ENCODE data around the gene KRAS.
"Not testable (repeated sequence)": the region's sequence is repeated elsewhere in the genome, so short reads cannot be mapped to it uniquely, and the experiment has no call there.

The KRAS gene

DNA sequence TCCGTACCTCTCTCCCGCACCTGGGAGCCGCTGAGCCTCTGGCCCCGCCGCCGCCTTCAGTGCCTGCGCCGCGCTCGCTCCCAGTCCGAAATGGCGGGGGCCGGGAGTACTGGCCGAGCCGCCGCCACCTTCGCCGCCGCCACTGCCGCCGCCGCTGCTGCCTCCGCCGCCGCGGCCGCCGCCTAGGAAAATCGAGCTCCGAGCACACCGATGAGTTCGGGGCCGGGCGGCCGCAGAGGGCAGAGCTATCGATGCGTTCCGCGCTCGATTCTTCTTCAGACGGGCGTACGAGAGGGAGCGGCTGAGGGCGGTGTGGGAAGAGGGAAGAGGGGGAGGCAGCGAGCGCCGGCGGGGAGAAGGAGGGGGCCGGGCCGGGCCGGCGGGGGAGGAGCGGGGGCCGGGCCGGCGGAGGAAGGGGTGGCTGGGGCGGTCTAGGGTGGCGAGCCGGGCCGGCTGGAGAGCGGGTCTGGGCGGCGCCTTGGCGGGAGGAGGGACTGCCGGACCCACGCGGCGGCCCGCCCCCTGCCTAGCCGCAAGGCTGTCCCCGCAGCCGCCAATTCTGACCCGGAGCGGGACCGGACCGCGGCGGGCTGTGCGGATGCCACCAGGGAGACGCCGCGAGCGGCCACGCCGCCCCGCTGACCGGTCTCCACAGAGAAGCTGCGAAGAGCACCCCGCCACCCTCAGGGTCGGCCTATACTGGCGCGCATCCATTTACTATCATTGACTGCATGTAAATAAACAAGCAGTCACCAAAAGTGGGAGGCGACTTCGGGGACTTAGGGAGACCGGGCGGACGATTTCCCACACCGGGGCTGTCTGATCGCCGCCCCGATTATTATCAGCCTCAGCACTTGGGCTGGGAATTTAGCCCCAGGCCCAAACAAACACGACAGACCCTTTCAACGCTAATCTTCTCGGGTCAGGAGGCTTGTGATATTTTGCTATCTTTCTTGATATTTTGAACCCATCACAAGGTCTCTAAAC, at the start of gene KRAS:
Gene KRAS, minus strand, starts transcription at position 186 of the 987 bp plus-strand sequence.
- DNase-seq (ENCODE audit: low read depth), result peak; percentile 82

DNA sequence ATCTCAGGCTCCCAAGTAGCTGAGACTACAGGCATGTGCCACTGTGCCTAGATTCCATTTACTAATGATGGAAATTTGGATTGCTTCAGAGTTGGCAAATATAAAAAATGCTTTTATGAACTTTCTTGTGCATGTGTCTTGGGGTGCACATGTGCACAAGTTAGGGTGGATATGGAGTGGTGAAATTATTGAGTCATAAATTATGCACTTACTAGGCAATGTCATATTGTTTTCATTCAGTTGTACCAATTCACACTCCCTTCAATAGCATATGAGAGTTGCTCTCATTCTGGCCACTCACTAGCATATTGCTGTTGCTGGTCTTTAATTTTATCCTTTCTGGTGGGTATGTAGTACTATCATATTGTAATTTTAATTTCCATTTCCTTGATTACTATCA, 45.7 kb upstream of the KRAS start:
- DNase-seq (ENCODE audit: low read depth), result no peak

DNA sequence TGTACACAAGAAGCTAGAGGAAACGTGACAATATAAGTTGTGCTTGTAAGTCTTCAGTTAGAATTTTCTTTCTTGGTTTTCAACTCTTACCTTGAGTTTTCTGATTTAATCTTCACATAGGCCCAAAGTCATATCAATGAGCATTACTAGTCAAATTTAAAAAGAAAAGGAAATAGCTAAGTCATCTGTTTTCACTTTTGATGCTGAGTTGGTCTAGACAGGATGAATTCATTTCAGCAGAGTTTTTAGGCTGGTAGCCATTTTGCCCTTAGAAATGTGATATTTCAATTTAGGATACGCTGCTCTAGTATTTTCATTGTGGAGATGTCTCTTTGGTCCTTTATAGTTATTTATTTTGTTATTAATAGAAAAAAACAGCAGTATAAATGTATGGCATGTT, 44.6 kb upstream of the KRAS start:
- DNase-seq (ENCODE audit: low read depth), result no peak

DNA sequence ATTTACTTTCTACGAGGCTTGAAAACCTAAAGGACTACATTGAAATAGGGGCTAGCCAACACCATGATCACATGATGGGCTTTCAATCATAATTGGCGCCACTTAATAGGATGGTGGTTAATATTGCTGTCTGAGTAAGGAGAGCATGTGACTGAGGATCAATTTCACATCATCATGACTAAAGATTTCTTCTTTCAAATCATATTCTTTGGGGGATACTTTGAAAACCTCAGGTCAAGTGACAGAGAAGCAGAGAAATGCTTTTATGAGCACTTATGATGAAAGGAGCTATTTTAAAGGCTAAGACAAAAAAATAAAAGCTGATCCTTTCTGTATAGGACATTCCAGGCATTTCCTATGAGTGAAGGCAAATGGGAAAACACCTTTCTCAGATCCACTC, 42.9 kb upstream of the KRAS start:
- no peak for DNase-seq (ENCODE audit: low read depth)

DNA sequence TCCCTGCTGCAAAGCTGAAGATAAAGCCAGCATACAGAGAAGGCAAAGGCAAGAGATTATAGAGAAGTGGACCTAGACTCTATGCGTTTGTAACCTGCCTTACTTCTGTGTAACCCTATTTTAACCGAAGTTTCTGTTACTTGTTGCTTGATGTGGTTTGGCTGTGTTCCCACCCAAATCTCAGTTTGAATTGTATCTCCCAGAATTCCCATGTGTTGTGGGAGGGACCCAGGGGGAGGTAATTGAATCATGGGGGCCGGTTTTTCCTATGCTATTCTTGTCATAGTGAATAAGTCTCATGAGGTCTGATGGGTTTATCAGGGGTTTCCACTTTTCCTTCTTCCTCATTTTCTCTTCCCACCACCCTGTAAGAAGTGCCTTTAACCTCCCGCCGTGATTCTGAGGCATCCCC, 42.1 kb upstream of the KRAS start:
- DNase-seq (ENCODE audit: low read depth), result not testable (repeated sequence)

DNA sequence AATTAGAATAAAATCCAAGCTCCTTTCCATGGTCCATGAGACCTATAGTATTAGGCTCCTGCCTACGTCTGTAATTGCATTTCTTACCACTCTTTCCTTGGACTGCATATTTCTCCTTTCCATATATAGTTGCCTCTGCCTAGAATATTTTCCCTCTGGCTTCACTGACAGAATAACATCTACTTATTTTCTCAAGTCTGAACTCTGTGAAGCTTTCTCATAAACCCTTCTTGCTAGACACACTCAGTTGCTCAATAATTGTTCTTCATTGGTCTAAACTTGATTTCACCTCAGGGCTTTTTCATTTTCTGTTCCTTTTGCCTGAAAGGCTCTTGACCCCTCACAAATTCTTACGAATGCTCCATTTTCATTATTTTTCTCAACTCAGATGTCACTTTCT, 36.9 kb upstream of the KRAS start:
- DNase-seq (ENCODE audit: low read depth), result no peak

DNA sequence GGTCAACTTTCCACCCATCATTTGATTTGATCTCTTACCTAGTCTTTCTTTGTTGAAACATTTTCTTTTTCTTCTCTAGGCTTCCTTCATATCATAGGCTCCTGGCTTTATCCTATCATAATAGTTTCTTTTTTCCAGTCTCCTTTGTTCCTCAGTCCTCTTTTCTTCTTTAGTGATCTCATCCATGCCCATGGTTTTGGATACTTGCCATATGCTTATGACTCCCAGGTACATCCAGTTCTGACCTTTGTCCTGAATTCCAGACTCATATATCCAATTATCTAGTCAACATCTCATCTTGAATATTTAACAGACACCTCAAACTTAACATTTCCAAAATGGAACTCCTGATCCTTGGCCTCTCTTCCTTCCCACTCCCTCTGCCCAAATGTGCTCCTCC, 36.1 kb upstream of the KRAS start:
- DNase-seq (ENCODE audit: low read depth), result no peak

DNA sequence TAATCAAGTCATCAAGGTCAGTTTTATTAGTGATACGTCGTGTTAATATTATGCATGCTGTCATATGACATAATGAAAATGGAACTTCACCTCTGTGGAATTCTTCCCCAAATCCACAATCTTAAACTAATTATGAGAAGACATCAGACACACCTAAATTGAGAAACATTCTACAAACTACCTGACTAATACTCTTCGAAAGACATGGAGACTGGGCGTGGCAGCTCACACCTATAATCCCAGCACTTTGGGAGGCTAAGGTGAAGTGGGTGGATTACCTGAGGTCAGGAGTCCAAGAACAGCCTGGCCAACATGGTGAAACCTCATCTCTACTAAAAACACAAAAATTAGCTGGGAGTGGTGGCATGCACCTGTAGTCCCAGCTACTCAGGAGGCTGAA, 33.3 kb upstream of the KRAS start:
- no peak for DNase-seq (ENCODE audit: low read depth)

DNA sequence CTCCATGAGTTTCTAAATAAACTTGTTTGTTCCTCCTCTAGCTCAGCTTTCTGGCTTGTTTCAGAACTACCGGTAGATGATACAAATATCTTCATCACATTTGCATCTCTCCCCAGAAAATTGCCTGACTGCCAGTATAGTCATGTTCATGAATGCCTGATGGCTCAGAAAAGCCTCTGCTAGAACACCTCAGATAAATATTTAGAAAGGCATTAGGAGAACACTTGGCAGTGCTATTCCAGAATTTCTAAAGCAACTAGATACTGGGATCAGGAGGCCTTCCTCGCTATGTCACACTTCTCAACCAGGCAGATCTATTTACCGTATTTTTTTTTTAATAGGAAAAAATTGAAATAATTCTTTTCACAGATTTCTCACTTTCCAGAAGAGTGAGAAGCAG, 32.3 kb upstream of the KRAS start:
- DNase-seq (ENCODE audit: low read depth), result no peak

DNA sequence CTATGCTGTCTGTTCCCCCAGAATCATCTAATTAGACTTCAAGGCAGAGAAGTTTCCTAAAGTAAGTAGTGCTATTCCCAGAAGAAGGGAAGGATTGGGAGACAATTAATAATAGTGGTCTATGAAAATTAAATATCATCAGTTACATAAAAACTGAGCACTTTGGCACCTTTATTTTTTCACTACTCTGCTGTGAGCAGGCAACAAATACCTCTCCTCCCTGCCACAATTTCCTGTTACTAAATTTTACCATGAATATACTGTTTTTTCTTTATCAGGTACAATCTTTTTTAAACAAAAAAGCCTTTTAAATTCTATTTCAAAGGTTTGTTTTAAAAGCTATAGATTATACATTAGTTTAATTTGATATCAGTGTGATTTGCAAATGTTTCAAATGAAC, 29.4 kb upstream of the KRAS start:
- DNase-seq (ENCODE audit: low read depth), result no peak

DNA sequence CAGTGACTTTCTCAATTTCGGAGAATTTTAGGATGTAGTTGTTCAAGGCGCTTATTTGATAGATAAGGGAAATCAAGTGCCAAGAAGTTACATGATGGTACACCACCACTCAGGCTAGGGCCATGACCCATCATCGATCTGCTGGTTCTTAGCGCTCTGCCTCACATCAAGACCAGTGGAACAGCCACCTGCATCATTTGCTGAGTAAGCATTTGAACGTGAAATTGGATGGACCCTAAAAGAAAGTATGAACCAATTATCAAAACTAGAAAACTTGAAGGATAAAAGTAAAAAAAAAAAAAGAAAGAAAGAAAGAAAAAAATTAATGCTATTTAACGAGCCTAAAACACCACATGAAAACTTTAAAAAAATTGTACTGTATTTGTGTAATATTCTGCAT, 27.5 kb upstream of the KRAS start:
- no peak for DNase-seq (ENCODE audit: low read depth)

DNA sequence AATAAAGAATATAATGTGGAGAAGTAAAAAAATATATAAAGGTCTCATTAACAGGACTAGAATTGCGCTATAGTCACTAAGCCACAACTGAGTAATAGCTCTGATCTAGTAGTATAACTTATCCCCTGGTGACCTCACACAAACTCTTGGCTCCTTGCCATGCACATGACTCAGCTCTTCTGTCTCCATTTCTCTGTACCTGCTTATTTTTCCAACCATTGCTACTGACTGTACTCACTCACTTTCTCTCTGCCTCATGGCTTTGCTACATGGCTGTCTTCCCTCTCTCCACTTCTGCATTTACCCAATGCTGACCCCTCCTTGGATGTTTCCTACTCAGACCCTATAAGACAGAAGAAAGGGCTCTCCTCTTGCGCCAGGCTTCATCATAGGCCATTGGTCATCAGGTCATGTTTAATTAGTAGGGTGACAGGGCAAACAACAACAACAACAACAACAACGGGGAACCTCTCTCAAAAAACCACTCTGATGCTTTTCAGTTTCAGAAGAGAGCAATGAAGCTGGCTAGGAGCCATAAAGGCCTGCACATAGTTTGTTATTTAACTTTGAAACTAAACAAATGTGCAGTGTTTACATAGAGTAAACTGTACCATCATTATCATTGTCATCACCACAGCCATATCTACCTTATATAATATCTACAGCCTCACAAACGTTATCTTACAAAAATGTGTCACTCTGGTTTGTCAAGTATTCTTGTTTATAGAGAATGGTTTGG, 25.6 kb upstream of the KRAS start:
- DNase-seq (ENCODE audit: low read depth), result peak; percentile 12

DNA sequence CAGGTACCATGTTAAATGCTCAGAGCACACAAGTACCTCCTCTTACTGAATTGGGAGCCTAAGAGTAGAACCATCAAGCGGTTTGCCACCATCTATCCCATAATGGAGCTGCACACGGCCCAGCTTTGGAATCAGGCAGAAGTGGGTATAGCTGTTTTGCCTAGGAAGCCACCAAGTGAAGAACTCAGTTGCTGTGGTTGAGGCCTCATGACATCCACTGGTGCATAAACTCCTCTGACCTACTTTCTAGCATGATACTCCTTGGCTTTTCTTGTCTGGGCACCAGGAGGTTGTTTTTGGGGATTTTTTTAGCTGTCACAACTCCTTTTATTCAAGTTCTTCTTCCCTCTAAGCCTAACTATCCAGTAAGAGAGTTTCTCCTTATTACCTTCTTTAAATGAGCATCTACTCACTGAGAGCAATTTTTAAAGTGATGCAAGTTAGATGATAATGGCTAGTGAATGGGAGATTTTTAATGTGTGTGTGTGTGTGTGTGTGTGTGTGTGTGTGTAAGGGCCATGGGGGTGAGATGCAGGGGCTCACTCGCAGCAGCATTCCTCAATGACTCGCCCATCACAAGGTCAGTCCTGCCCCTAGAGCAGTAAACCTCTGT, 20.9 kb upstream of the KRAS start:
- DNase-seq (ENCODE audit: low read depth), result no peak

DNA sequence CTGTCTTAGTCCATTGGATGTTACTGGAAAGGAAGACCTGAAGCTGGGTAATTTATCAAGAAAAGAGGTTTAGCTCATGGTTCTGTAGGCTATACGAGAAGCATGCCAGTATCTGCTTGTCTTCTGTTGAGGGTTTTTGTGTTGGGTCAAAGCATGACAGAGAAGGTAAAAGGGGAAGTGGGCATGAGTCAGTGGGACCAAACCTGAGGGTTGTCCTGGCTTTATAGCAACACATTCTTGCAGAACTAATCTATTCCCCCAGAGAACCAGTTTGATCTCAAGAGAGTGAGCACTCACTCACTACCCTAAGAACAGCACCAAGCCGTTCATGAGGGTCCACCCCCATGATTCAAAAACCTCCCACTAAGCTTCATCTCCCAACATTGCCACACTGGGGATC, 19.0 kb upstream of the KRAS start:
- no peak for DNase-seq (ENCODE audit: low read depth)

DNA sequence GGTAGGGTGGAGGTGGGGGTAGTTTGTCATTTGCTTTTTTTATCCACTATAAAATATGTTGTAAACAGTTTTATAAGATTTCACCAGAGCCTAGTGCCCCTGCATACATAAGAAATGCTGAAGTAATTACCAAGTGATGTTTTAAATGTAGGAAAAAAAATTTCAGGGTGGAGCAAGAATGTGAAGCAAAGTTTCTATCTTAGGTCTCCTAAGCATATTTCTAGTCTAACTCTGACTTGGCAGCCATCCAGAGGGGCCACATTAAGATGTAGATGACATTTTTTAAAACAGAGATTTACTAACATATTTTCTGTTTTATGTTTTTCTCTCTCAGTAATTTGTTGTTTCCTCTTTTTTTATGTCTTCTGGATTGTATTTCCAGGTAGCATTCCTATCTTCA, 15.8 kb upstream of the KRAS start:
- DNase-seq (ENCODE audit: low read depth), result no peak

DNA sequence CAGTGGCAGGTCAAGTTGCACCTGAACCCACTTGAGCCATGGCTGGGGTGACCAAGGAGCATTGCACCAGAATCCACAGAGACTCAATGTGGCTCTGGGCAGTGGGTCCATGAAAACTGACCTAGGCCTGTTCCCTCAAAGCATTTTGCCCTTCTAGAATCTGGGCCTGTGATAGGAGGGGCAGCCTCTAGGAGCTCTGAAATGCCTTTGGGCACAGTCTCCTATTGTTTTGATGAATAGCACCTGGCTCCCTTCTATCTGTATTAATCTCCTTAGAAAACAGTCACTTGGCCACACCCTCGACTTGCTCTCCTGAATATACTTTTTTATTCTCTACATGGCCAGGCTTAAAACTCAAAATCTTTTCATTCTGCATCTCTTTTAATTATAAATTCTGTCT, 14.1 kb upstream of the KRAS start:
- DNase-seq (ENCODE audit: low read depth), result no peak

DNA sequence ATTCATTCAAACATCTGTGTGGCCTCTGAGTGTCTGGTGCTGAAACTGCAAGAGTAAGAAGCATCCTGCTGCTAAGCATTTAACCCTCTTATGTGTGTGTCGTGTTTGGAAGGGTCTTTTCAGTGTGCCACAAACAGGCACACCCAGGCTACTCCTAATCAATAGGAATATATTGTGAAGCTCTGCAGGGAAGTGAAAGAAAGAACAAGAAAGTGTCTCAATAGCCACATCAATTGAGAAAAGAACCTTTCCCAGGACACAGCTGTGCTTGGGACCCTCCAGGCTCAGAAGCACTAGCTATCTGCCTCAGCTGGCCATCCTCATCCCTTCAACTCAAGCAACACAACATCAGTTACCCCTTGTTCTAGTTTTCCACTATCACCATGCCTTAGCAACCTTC, 13.4 kb upstream of the KRAS start:
- no peak for DNase-seq (ENCODE audit: low read depth)

DNA sequence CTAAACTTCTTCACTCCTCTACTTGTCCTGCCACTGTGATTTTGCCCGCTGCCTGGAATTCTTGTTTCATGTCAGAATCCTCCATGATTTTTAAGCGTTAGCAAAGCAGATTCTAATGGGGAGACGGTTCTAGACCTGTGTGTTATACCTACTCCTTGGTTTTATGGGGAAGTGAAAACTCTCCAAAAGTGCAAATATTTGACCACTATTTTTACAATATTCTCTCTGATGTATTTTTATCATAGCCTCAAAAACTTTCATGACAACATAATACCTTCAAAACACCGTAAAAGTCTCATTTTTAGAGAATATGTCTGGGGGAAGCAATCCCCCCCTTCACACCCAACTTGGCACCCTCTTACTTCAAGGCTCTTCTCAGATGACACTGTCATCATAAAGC, 12.9 kb upstream of the KRAS start:
- DNase-seq (ENCODE audit: low read depth), result no peak

DNA sequence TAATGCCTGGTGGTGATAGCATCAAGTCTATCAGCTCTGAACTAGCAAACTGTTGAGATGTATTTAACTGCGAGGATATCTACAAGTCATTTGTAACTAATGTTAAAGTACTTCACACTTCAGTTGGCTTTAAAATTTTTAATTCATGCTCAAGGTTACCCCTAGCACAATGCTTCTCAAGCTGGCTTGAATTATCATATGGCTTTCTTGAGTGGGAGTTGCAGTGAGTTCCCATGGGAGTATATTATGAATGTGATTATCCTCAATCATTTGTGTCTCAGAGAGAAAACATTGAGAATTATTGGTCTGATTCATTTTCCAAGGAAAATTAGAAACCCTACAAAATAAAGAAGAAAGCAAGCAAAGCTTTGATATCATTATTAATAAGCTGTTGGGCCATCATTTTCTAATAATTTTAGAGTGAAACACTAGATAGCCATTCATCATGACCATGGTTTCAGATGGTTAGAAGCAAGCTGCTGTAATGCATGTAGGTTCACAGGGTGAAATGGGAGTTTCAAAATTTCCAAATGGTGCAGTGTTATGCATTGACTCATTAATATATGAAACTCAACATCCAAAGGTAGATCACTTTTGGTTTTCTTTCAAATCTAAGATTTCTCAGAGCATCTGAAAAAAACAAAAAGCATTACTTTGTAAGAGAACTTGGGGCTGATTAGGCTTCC, 11.8 kb upstream of the KRAS start:
- DNase-seq (ENCODE audit: low read depth), result no peak

DNA sequence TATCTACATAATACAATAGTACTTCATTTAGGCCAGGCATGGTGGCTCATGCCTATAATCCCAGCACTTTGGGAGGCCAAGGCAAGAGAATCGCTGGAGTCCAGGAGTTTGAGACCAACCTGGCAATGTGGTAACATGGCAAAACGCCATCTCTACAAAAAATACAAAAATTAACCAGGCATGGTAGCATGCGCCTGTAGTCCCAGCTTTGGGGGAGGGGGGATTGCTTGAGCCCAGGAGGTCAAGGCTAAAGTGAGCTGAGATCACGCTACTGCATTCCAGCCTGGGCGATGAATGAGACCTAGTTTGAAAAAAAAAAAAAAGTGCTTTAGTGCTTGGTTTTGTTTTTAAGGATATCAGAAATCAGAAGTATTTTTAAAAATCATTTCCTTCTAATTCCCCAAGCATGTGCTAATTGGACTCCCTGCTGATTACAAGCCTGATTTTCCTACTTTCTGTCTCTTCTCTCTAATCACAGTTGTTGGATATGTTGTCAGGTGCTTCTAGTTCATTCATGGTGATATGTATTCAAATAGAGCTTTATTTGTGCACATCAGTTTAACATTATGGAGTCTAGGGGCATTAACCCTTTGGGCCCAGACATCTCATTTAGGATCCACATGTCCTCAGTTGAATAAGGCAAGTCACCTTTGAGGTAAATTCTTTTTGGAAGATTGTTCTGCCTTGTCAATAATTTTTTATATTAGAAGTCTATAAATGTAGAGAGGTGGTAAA, 7.0 kb upstream of the KRAS start:
- no peak for DNase-seq (ENCODE audit: low read depth)

DNA sequence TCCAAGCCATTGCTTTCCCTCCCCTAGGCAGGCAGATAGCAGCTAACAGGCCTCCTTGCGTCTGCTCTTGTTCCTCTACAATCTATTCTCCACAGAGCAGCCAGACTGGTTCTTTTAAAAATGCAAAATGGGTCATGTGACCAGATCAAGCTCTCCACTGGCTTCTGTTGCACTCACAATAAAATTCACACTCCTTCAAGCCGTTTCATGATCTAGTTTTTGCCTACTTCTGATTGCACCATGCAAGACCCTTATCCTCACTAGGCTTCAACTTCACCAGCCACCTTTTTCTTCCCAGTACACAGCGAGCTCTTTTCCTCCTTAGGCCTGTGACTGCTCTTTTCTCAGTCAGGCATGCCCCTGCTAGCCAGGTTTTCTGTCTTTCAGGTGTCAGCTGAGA, 6.1 kb upstream of the KRAS start:
- no peak for DNase-seq (ENCODE audit: low read depth)

DNA sequence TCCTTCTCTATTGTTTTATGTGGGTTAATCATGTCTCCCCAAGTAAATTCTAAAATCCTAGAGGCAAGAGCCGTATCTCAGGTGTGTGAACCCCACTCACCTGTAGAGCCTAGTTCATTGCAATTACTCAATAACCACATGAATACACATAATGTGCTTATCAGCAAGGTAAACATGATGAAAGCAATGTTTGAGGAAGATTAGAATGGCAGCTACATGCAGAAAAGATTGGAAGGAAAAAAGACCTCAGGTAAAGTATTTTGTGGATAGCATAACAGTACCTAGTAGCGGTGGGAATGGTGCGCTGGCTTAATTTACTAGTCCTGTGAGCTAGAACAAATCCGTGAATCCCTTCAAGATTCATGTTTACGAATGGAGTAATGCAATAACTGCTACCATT, 5.3 kb upstream of the KRAS start:
- DNase-seq (ENCODE audit: low read depth), result no peak

Data from activated T-helper 1 cell treated with Interleukin-2 at 50 U/mL for 16 hours (primary cell).